Measurements from ENCODE around the gene IQCM. TPM values are rescaled to one million over a fixed set of nuclear protein-coding genes. Genes with fewer than 3 reads are reported as not detected.

IQCM gene
- total and polyA plus RNA-seq, 2 donors (not counting 3 experiments of a cell fraction or from before 2014, with no cell fraction given) = not detected

- TF ChIP-seq, protein P1, sequence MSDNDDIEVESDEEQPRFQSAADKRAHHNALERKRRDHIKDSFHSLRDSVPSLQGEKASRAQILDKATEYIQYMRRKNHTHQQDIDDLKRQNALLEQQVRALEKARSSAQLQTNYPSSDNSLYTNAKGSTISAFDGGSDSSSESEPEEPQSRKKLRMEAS (IDR thresholded peaks at IDR 0.05; ENCODE audit: insufficient read depth, insufficient read length) = no peak
- TF ChIP-seq FOS (IDR thresholded peaks at IDR 0.05; ENCODE audit: borderline replicate concordance, insufficient read depth, low read length) = no peak
- no peak for TF ChIP-seq JUN (IDR thresholded peaks at IDR 0.05; ENCODE audit: borderline replicate concordance, insufficient read depth, insufficient read length, low read depth)
- no peak for TF ChIP-seq MYC (IDR thresholded peaks at IDR 0.05; ENCODE audit: low read depth, low read length)
- TF ChIP-seq EZH2 (IDR thresholded peaks at IDR 0.05; ENCODE audit: borderline replicate concordance, low read depth, low read length, severe bottlenecking) = no peak
- TF ChIP-seq, protein P2, sequence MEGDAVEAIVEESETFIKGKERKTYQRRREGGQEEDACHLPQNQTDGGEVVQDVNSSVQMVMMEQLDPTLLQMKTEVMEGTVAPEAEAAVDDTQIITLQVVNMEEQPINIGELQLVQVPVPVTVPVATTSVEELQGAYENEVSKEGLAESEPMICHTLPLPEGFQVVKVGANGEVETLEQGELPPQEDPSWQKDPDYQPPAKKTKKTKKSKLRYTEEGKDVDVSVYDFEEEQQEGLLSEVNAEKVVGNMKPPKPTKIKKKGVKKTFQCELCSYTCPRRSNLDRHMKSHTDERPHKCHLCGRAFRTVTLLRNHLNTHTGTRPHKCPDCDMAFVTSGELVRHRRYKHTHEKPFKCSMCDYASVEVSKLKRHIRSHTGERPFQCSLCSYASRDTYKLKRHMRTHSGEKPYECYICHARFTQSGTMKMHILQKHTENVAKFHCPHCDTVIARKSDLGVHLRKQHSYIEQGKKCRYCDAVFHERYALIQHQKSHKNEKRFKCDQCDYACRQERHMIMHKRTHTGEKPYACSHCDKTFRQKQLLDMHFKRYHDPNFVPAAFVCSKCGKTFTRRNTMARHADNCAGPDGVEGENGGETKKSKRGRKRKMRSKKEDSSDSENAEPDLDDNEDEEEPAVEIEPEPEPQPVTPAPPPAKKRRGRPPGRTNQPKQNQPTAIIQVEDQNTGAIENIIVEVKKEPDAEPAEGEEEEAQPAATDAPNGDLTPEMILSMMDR (IDR thresholded peaks at IDR 0.05; ENCODE audit: extremely low read depth in 1 of 2, insufficient read depth in 1 of 2, low read depth in 1 of 2, low read length in 2 of 2) = no peak
- no peak for TF ChIP-seq POLR2A (IDR thresholded peaks at IDR 0.05; ENCODE audit: low read depth, low read length)
- no peak for TF ChIP-seq POLR2AphosphoS5 (IDR thresholded peaks at IDR 0.05; ENCODE audit: insufficient read depth, low read depth, low read length)
- no peak for TF ChIP-seq GATA2 (IDR thresholded peaks at IDR 0.05; ENCODE audit: insufficient read depth, insufficient read length, low read depth, low read length)
- H2AFZ ChIP-seq (ENCODE audit: low read depth, low read length) = no peak overlapping the region
- H3K4me1 ChIP-seq (ENCODE audit: control insufficient read depth, extremely low read depth, insufficient read depth, low read length) = no peaks in the 10 kb centered on the region
- H3K27ac ChIP-seq (ENCODE audit: insufficient read depth, low read depth, low read length) = no peak overlapping the region
- no peak for FAIRE-seq
- dilution Hi-C loops (cut with MboI; ENCODE audit: extremely low pct_ligation_motif_present, low sequenced_read_pairs) = no loop called here
- intact Hi-C loops (cut with micrococcal nuclease) = no loop called here
- H3K9me3 ChIP-seq (replicated peaks; ENCODE audit: control insufficient read depth, insufficient read depth, low read length) = no peaks in the 10 kb centered on the region
- ChIA-PET CTCF (no interaction called here), POLR2A (no interaction called here)
- no peak overlapping the region for H3K4me2 ChIP-seq (ENCODE audit: insufficient read depth, low read length)
- no peak overlapping the region for H3K4me3 ChIP-seq (replicated peaks in 1 of 3; ENCODE audit: insufficient read depth in 1 of 3, low read depth in 1 of 3, low read length in 3 of 3)
- no peaks in the 10 kb centered on the region for H4K20me1 ChIP-seq (replicated peaks; ENCODE audit: control insufficient read depth, extremely low read depth, insufficient read depth, low read length)
- no peaks in the 10 kb centered on the region for H3K9me1 ChIP-seq (replicated peaks; ENCODE audit: control insufficient read depth, extremely low read depth, insufficient read depth, low read length)
- H3K27me3 ChIP-seq (ENCODE audit: control insufficient read depth in 2 of 2, insufficient read depth in 2 of 2, low read length in 2 of 2) = no peaks in the 10 kb centered on the region
- BruUV-seq (replicated peaks) = no TSS peak
- no peaks in the 10 kb centered on the region for H3K79me2 ChIP-seq (ENCODE audit: control insufficient read depth, insufficient read depth, low read length)
- H3K36me3 ChIP-seq (ENCODE audit: control insufficient read depth in 2 of 2, extremely low read depth in 1 of 2, insufficient read depth in 2 of 2, low read length in 2 of 2) = no peaks in the 10 kb centered on the region
- H3K9ac ChIP-seq (replicated peaks; ENCODE audit: extremely low read depth, insufficient read depth, low read length) = no peak overlapping the region
- DNase-seq (ENCODE audit: low read depth, low spot score) = no peak
These were observed 462.4 kb downstream of the IQCM start for GRCh38 chr4:149353241-149353640.
